H9 (cell line): ENCODE measurements around the gene TCP11L1. TPM values are rescaled to one million over a fixed set of nuclear protein-coding genes. Genes with fewer than 3 reads are reported as not detected.

ENCODE experiments used
- DNase-seq: peaks from one replicate; pipeline ENCODE4 v3.0.0-alpha.2; 2017
- H2AFZ ChIP-seq: one replicate; pipeline ENCODE4 v1.6.1; 2013; ENCODE audit warnings: mild to moderate bottlenecking, low read length, control low read depth, moderate library complexity
- H2AK5ac ChIP-seq: 2 replicates; pipeline ENCODE4 v1.6.1; 2013; ENCODE audit warnings: low read length, control low read depth, mixed read lengths; ENCODE audit not compliant: insufficient read length
- H2BK120ac ChIP-seq: one replicate; pipeline ENCODE4 v1.6.1; 2013; ENCODE audit warnings: low read depth, mild to moderate bottlenecking, low read length, control low read depth, inconsistent platforms; ENCODE audit not compliant: poor library complexity, severe bottlenecking
- H2BK12ac ChIP-seq: 2 replicates; pipeline ENCODE4 v1.6.1; 2013; ENCODE audit warnings: low read length, control low read depth, mixed read lengths, low read depth; ENCODE audit not compliant: insufficient read length
- H2BK15ac ChIP-seq: 2 replicates; pipeline ENCODE4 v1.6.1; 2013; ENCODE audit warnings: low read depth, low read length, control low read depth
- H2BK20ac ChIP-seq: one replicate; pipeline ENCODE4 v1.6.1; 2013; ENCODE audit warnings: low read depth, mild to moderate bottlenecking, low read length, control low read depth, inconsistent platforms; ENCODE audit not compliant: poor library complexity, severe bottlenecking
- H2BK5ac ChIP-seq: 2 replicates; pipeline ENCODE4 v1.6.1; 2013; ENCODE audit warnings: low read length, control low read depth, mixed read lengths; ENCODE audit not compliant: insufficient read length
- H3K14ac ChIP-seq: 2 replicates; pipeline ENCODE4 v1.6.1; 2013; ENCODE audit warnings: low read length, control low read depth; ENCODE audit not compliant: insufficient read depth
- H3K18ac ChIP-seq: 2 replicates; pipeline ENCODE4 v1.6.1; 2013; ENCODE audit warnings: low read depth, mild to moderate bottlenecking, mixed read lengths, low read length, control low read depth; ENCODE audit not compliant: insufficient read length
- H3K23ac ChIP-seq: 2 replicates; pipeline ENCODE4 v1.6.1; 2013; ENCODE audit warnings: low read length, control low read depth, mixed read lengths, low read depth; ENCODE audit not compliant: insufficient read length
- H3K23me2 ChIP-seq: 2 replicates; pipeline ENCODE4 v1.6.1; 2013; ENCODE audit warnings: low read depth, mild to moderate bottlenecking, mixed read lengths, low read length, control low read depth; ENCODE audit not compliant: insufficient read length, poor library complexity, severe bottlenecking
- H3K27ac ChIP-seq: 2 replicates; pipeline ENCODE4 v1.5.1; 2013; ENCODE audit warnings: low read length, control low read depth, mixed read lengths, low read depth; ENCODE audit not compliant: insufficient read length
- H3K27me3 ChIP-seq: 2 replicates; pipeline ENCODE4 v1.6.1; 2013; ENCODE audit warnings: low read length, control low read depth, inconsistent platforms; ENCODE audit not compliant: insufficient read depth
- H3K4ac ChIP-seq: 2 replicates; pipeline ENCODE4 v1.6.1; 2013; ENCODE audit warnings: low read depth, mild to moderate bottlenecking, control low read depth, inconsistent platforms, low read length, moderate library complexity
- H3K4me1 ChIP-seq: 2 replicates; pipeline ENCODE4 v1.6.1; 2013; ENCODE audit warnings: low read length, control low read depth, inconsistent platforms; ENCODE audit not compliant: insufficient read depth
- H3K4me2 ChIP-seq: 2 replicates; pipeline ENCODE4 v1.6.1; 2013; ENCODE audit warnings: low read length, control low read depth, mixed read lengths; ENCODE audit not compliant: insufficient read length, insufficient read depth
- H3K56ac ChIP-seq: 2 replicates; pipeline ENCODE4 v1.6.1; 2013; ENCODE audit warnings: low read depth, mild to moderate bottlenecking, mixed read lengths, low read length, control low read depth; ENCODE audit not compliant: insufficient read length
- H3K79me1 ChIP-seq: 2 replicates; pipeline ENCODE4 v1.6.1; 2013; ENCODE audit warnings: low read depth, mild to moderate bottlenecking, moderate library complexity, low read length, control low read depth, inconsistent platforms; ENCODE audit not compliant: insufficient read depth, poor library complexity, severe bottlenecking
- H3K79me2 ChIP-seq: 2 replicates; pipeline ENCODE4 v1.6.1; 2013; ENCODE audit warnings: low read length, control low read depth, inconsistent platforms; ENCODE audit not compliant: insufficient read depth
- H3K9ac ChIP-seq: 2 replicates; pipeline ENCODE4 v1.6.1; 2013; ENCODE audit warnings: low read length, control low read depth, mixed read lengths; ENCODE audit not compliant: insufficient read length; ENCODE audit errors: extremely low read depth
- H3K9me3 ChIP-seq: one replicate; pipeline ENCODE4 v1.6.1; 2013; ENCODE audit warnings: low read depth, low read length, inconsistent platforms; ENCODE audit not compliant: control insufficient read depth
- H3T11ph ChIP-seq: one replicate; pipeline ENCODE4 v1.6.1; 2013; ENCODE audit warnings: mild to moderate bottlenecking, low read length, control low read depth, inconsistent platforms
- H4K20me1 ChIP-seq: one replicate; pipeline ENCODE4 v1.6.1; 2013; ENCODE audit not compliant: control insufficient read depth, insufficient read length, insufficient read depth
- H4K5ac ChIP-seq: 2 replicates; pipeline ENCODE4 v1.6.1; 2013; ENCODE audit warnings: low read depth, mild to moderate bottlenecking, mixed read lengths, low read length, control low read depth; ENCODE audit not compliant: insufficient read length
- H4K8ac ChIP-seq: replicated peaks from 2 replicates; pipeline ENCODE4 v1.6.1; 2013; ENCODE audit warnings: low read length, control low read depth, mixed read lengths, low read depth; ENCODE audit not compliant: insufficient read length
- H4K91ac ChIP-seq: 2 replicates; pipeline ENCODE4 v1.6.1; 2013; ENCODE audit warnings: low read depth, mild to moderate bottlenecking, moderate library complexity, mixed read lengths, low read length, control low read depth; ENCODE audit not compliant: insufficient read length
- H3K27ac Mint-ChIP-seq, 3 experiments: 2 replicates in 2 of 3; 3 replicates in 1 of 3; pipeline ENCODE4 v1.8.0; 2020 to 2021; ENCODE audit warnings: mixed read lengths in 3 of 3, mild to moderate bottlenecking in 1 of 3, moderate library complexity in 1 of 3
- H3K27me3 Mint-ChIP-seq: 2 replicates; pipeline ENCODE4 v1.8.0; 2021; ENCODE audit warnings: low read depth, mild to moderate bottlenecking, moderate library complexity, mixed read lengths
- H3K36me3 Mint-ChIP-seq, 3 experiments: 2 replicates in 2 of 3; 3 replicates in 1 of 3; pipeline ENCODE4 v1.8.0; 2020 to 2021; ENCODE audit warnings: low read depth in 3 of 3, mixed read lengths in 3 of 3; ENCODE audit not compliant: insufficient read depth in 1 of 3
- H3K4me1 Mint-ChIP-seq, 2 experiments: 2 replicates each; pipeline ENCODE4 v1.8.0; 2020; ENCODE audit warnings: mixed read lengths in 2 of 2
- H3K4me3 Mint-ChIP-seq, 2 experiments: 2 replicates in 1 of 2; 3 replicates in 1 of 2; pipeline ENCODE4 v1.8.0; 2020 to 2021; ENCODE audit warnings: mild to moderate bottlenecking in 2 of 2, mixed read lengths in 2 of 2, moderate library complexity in 1 of 2
- H3K9me3 Mint-ChIP-seq, 2 experiments: 2 replicates in 1 of 2; 3 replicates in 1 of 2; pipeline ENCODE4 v1.8.0; 2020; ENCODE audit warnings: mild to moderate bottlenecking in 2 of 2, mixed read lengths in 2 of 2, moderate library complexity in 1 of 2
- WGBS: extraction: QIAGEN DNeasy Blood & Tissue Kit; methylation state at CpG from one replicate; pipeline ENCODE4 v1.1.7; 2013; ENCODE audit warnings: missing lambda C conversion rate, low lambda C conversion rate, mixed read lengths; ENCODE audit not compliant: insufficient read length; ENCODE audit errors: extremely low coverage; 5-methylcytosine and 5-hydroxymethylcytosine counted together
- total RNA-seq: library from RNA; stranded (reverse); gene quantifications from 2 replicates; pipeline ENCODE4 v1.2.1, GENCODE V29; 2021
- TF ChIP-seq, protein P1 (sequence below): fragments of 200-600 bp; sonication (generic); conservative IDR thresholded peaks from 3 replicates; pipeline ENCODE4 v1.8.0; 2021; ENCODE audit warnings: antibody characterized with exemption, mild to moderate bottlenecking

TCP11L1 gene
- total RNA-seq, 1 experiment from 2014 or later, result 20.3 TPM

DNA sequence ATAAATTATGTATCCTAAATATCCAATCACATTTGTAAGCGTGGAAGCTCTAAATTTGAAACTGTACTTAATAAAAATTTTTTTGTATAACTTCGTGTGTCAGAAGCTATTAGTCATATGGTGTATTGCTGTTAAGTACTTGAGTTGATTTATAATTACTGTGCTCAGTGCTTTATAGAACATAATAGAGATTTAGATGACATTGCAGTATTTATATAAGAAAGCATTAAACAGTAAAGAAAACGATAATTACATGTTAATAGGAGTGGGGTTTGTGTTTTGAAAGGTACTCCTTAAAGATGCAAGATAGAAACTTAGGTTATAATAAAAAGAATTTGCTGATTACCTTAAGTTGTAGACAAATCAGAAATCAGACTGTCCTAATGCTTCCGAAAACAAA is 5.9 kb upstream of the TCP11L1 start:
- Histone ChIP-seq H4K20me1 (no peaks in the 10 kb centered on the region), H4K8ac (no peak overlapping the region), H3K4ac (no peak overlapping the region), H2BK15ac (no peak overlapping the region), H3K23me2 (no peaks in the 10 kb centered on the region), H2BK20ac (no peak overlapping the region), H3T11ph (no peak overlapping the region), H4K5ac (no peak overlapping the region), H3K18ac (no peak overlapping the region), H2AFZ (no peak overlapping the region), H2AK5ac (no peak overlapping the region), H3K27ac (no peak overlapping the region), H3K9me3 (no peaks in the 10 kb centered on the region), H3K79me2 (no peaks in the 10 kb centered on the region), H3K4me2 (no peak overlapping the region), H4K91ac (no peak overlapping the region), H2BK120ac (no peak overlapping the region), H3K79me1 (no peaks in the 10 kb centered on the region), H3K9ac (no peak overlapping the region), H3K27me3 (no peaks in the 10 kb centered on the region), H3K23ac (no peak overlapping the region), H3K4me1 (no peaks in the 10 kb centered on the region), H2BK12ac (no peak overlapping the region), H3K14ac (no peak overlapping the region), H2BK5ac (no peak overlapping the region), H3K56ac (no peak overlapping the region)
- no peak overlapping the region for H3K27ac Mint-ChIP-seq
- no CpG with 5 or more reads among the region's 4 CpGs for WGBS
- no peak for DNase-seq
- H3K4me3 Mint-ChIP-seq, result no peak overlapping the region
- TF ChIP-seq, protein P1, sequence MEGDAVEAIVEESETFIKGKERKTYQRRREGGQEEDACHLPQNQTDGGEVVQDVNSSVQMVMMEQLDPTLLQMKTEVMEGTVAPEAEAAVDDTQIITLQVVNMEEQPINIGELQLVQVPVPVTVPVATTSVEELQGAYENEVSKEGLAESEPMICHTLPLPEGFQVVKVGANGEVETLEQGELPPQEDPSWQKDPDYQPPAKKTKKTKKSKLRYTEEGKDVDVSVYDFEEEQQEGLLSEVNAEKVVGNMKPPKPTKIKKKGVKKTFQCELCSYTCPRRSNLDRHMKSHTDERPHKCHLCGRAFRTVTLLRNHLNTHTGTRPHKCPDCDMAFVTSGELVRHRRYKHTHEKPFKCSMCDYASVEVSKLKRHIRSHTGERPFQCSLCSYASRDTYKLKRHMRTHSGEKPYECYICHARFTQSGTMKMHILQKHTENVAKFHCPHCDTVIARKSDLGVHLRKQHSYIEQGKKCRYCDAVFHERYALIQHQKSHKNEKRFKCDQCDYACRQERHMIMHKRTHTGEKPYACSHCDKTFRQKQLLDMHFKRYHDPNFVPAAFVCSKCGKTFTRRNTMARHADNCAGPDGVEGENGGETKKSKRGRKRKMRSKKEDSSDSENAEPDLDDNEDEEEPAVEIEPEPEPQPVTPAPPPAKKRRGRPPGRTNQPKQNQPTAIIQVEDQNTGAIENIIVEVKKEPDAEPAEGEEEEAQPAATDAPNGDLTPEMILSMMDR, result no peak
- H3K36me3 Mint-ChIP-seq, result peaks cover 0 to 2% (median 0%) of the 10 kb centered on the region in 3 experiments; a peak in 1 of 7 replicates
- H3K4me1 Mint-ChIP-seq, result no peaks in the 10 kb centered on the region
- H3K9me3 Mint-ChIP-seq, result no peaks in the 10 kb centered on the region
- H3K27me3 Mint-ChIP-seq, result no peaks in the 10 kb centered on the region
